HepG2 (cell line): ENCODE measurements around the gene GGNBP2. TPM values are rescaled to one million over a fixed set of nuclear protein-coding genes. Genes with fewer than 3 reads are reported as not detected.

Experiments
- ATAC-seq: fragments of 200-7000 bp; cut with Tn5 transposase; 3 replicates; pipeline ENCODE4 v1.9.1; 2020; ENCODE audit warnings: mild to moderate bottlenecking, moderate library complexity
- BruUV-seq: library from RNA; stranded (reverse); fragments of 400-500 nt; replicated peaks from 2 replicates; lab custom pipeline; 2021; lab: Mats Ljungman, UMichigan
- CTCF ChIA-PET: fragments of 300-600 bp; formaldehyde crosslinking; extraction: SDS; loops from one replicate; lab custom pipeline; 2021; ENCODE audit warnings: low total read pairs, inconsistent platforms, low intra/inter-chr PET ratio; lab: Yijun Ruan, JAX
- POLR2A ChIA-PET: fragments of 350-600 bp; sonication (Branson Sonifier 250); formaldehyde crosslinking; loops from one replicate; lab custom pipeline; 2020; ENCODE audit warnings: antibody characterized with exemption, inconsistent platforms; lab: Yijun Ruan, JAX
- DNase-seq: peaks from one replicate; pipeline ENCODE4 v3.0.0-alpha.2; 2015; ENCODE audit warnings: low spot score
- FAIRE-seq: peaks from 3 replicates; lab custom pipeline; 2011; peaks lifted over from hg19 to GRCh38; lab: Jason Lieb, UNC
- H2AFZ ChIP-seq: one replicate; pipeline ENCODE4 v1.6.1; 2011; ENCODE audit warnings: low read length, inconsistent platforms
- H3K27ac ChIP-seq: fragments of 300-600 bp; 3 replicates; pipeline ENCODE4 v1.8.0; 2011; ENCODE audit warnings: mixed run types, mild to moderate bottlenecking, mixed read lengths, low read length, inconsistent platforms; ENCODE audit not compliant: insufficient read depth; ENCODE audit errors: extremely low read length
- H3K27me3 ChIP-seq, 2 experiments: fragments of 200-600 bp in 1 of 2; 2 replicates in 1 of 2; 3 replicates in 1 of 2; pipeline versions ENCODE4 v1.6.0 to v1.8.0; 2011; ENCODE audit warnings: low read length in 2 of 2, mild to moderate bottlenecking in 2 of 2, moderate library complexity in 2 of 2, inconsistent platforms in 1 of 2; ENCODE audit not compliant: insufficient read depth in 2 of 2, control insufficient read depth in 1 of 2
- H3K36me3 ChIP-seq, 2 experiments: fragments of 200-600 bp in 1 of 2; replicated peaks in 1 of 2; 2 replicates in 1 of 2; 3 replicates in 1 of 2; pipeline versions ENCODE4 v1.5.1 to v1.8.0; 2011; ENCODE audit warnings: low read length in 2 of 2, inconsistent platforms in 1 of 2; ENCODE audit not compliant: insufficient read depth in 2 of 2, control insufficient read depth in 1 of 2
- H3K4me1 ChIP-seq: 2 replicates; pipeline ENCODE4 v1.5.1; 2012; ENCODE audit warnings: low read length, inconsistent platforms; ENCODE audit not compliant: insufficient read depth
- H3K4me2 ChIP-seq: 2 replicates; pipeline ENCODE4 v1.6.0; 2011; ENCODE audit warnings: low read depth, low read length, inconsistent platforms
- H3K4me3 ChIP-seq, 3 experiments: fragments of 200-600 bp in 1 of 3; sonication (generic), shearing (Covaris generic) in 1 of 3; replicated peaks in 1 of 3; 2 replicates each; pipeline ENCODE4 v1.5.1; 2011 to 2016; ENCODE audit warnings: low read length in 3 of 3, inconsistent platforms in 2 of 3, low read depth in 2 of 3, mild to moderate bottlenecking in 2 of 3, control low read depth in 1 of 3, mixed read lengths in 1 of 3; ENCODE audit not compliant: insufficient read depth in 1 of 3
- H3K79me2 ChIP-seq: one replicate; pipeline ENCODE4 v1.6.1; 2011; ENCODE audit warnings: low read length, inconsistent platforms; ENCODE audit not compliant: insufficient read depth
- H3K9ac ChIP-seq: 2 replicates; pipeline ENCODE4 v1.6.0; 2011; ENCODE audit warnings: mild to moderate bottlenecking, low read depth, low read length, inconsistent platforms; ENCODE audit not compliant: insufficient read depth
- H3K9me3 ChIP-seq: 2 replicates; pipeline ENCODE4 v1.5.1; 2012; ENCODE audit warnings: mild to moderate bottlenecking, low read length
- H4K20me1 ChIP-seq: 2 replicates; pipeline ENCODE4 v1.6.0; 2011; ENCODE audit warnings: inconsistent platforms, mild to moderate bottlenecking, low read length, moderate library complexity; ENCODE audit not compliant: insufficient read depth
- AGO2 ChIP-seq: fragments of 200-400 bp; formaldehyde crosslinking; optimal IDR thresholded peaks from 2 replicates; pipeline ENCODE3; 2017; ENCODE audit warnings: mild to moderate bottlenecking, low read depth, low read length, moderate library complexity
- SYNCRIP ChIP-seq: fragments of 200-400 bp; formaldehyde crosslinking; IDR thresholded peaks from 2 replicates; pipeline ENCODE4 v1.6.1; 2018; ENCODE audit warnings: mild to moderate bottlenecking, low read depth, low read length; ENCODE audit not compliant: insufficient read depth
- ZNF256 ChIP-seq: sonication (generic); formaldehyde crosslinking; conservative IDR thresholded peaks from 2 replicates; pipeline ENCODE4 v1.4.0; 2020; ENCODE audit warnings: missing genetic modification reagents
- WGBS: methylation state at CpG from one replicate; pipeline ENCODE4 v1.1.6; 2017; ENCODE audit warnings: low lambda C conversion rate; 5-methylcytosine and 5-hydroxymethylcytosine counted together
- in situ Hi-C: cut with HindIII; loops from 2 replicates; pipeline ENCODE4 v1.10.0; 2017; ENCODE audit warnings: low pct_unique_long_range_greater_than_20kb; ENCODE audit not compliant: extremely low pct_ligation_motif_present
- intact Hi-C: fragments of 100-400 bp; cut with micrococcal nuclease; formaldehyde crosslinking; loops from one replicate; pipeline ENCODE4 v1.10.0; 2022; ENCODE audit not compliant: unreplicated experiment
- polyA plus RNA-seq, 8 experiments: library from polyadenylated mRNA; depleted of rRNA in 3 of 8; stranded (reverse) in 7 of 8; unstranded in 1 of 8; fragments of >200 nt; fragmentation: Illumina TruSeq in 4 of 8; extraction: Trizol in 4 of 8; gene quantifications; 2 replicates each; pipeline versions ENCODE4 v1.2.1 to v1.2.3, GENCODE V29; 2011 to 2016; ENCODE audit warnings: low read depth in 4 of 8, missing spikeins in 1 of 8, mixed read lengths in 1 of 8; ENCODE audit not compliant: insufficient read depth in 1 of 8
- total RNA-seq, 5 experiments: library from RNA; depleted of rRNA; stranded (reverse); fragments of >200 nt; fragmentation: Illumina TruSeq; extraction: Trizol; gene quantifications; 2 replicates each; pipeline ENCODE4 v1.2.3, GENCODE V29; 2016; ENCODE audit warnings: low read depth in 1 of 5
- TF ChIP-seq, protein P1 (sequence below): sonication (generic); formaldehyde crosslinking; IDR thresholded peaks from 2 replicates; pipeline ENCODE4 v1.5.1; 2020; ENCODE audit warnings: mild to moderate bottlenecking, missing genetic modification reagents, moderate library complexity
- TF ChIP-seq, protein P2 (sequence below): sonication (generic); formaldehyde crosslinking; IDR thresholded peaks from 2 replicates; pipeline ENCODE4 v1.9.0; 2022; ENCODE audit warnings: low read depth, missing genetic modification reagents

The GGNBP2 gene
- total and polyA plus RNA-seq, 2 of the 13 experiments (the other 11 are each of a cell fraction or from before 2014, with no cell fraction given) = 53.3 to 84.2 TPM

DNA sequence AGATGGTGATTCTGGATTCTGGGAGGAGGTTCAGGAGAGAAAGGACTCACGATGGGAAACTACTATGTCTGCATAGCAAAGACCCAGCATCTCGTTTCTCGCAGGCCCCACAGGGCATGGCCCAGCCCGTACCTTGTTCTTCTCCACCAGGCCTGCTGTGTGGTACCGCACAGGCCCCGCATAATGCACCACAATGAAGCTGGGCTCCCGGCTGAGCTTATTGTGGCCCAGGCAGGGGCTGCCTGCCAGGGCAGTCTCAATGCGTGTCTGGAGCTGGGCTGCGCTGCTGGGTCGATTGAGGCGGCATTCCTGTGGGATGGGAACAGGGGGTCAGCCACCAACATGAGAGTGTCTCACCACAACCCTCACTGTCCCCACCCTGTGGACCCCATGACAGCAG is 37.9 kb upstream of the GGNBP2 start:
- in situ Hi-C loops = no loop called here
- no peak overlapping the region for H2AFZ ChIP-seq
- POLR2A ChIA-PET = no interaction called here
- no TSS peak for BruUV-seq
- peaks cover 26 to 44% of the 10 kb centered on the region in 2 experiments for H3K36me3 ChIP-seq
- DNase-seq = no peak
- no peaks in the 10 kb centered on the region for H4K20me1 ChIP-seq
- H3K27ac ChIP-seq = no peak overlapping the region
- no peak overlapping the region for H3K4me3 ChIP-seq
- H3K9me3 ChIP-seq = no peaks in the 10 kb centered on the region
- ATAC-seq = peak; percentile 7; the same call in 2 of the 3 replicates
- H3K27me3 ChIP-seq = no peaks in the 10 kb centered on the region
- no peaks in the 10 kb centered on the region for H3K79me2 ChIP-seq
- no peak for TF ChIP-seq SYNCRIP
- TF ChIP-seq, protein P1, sequence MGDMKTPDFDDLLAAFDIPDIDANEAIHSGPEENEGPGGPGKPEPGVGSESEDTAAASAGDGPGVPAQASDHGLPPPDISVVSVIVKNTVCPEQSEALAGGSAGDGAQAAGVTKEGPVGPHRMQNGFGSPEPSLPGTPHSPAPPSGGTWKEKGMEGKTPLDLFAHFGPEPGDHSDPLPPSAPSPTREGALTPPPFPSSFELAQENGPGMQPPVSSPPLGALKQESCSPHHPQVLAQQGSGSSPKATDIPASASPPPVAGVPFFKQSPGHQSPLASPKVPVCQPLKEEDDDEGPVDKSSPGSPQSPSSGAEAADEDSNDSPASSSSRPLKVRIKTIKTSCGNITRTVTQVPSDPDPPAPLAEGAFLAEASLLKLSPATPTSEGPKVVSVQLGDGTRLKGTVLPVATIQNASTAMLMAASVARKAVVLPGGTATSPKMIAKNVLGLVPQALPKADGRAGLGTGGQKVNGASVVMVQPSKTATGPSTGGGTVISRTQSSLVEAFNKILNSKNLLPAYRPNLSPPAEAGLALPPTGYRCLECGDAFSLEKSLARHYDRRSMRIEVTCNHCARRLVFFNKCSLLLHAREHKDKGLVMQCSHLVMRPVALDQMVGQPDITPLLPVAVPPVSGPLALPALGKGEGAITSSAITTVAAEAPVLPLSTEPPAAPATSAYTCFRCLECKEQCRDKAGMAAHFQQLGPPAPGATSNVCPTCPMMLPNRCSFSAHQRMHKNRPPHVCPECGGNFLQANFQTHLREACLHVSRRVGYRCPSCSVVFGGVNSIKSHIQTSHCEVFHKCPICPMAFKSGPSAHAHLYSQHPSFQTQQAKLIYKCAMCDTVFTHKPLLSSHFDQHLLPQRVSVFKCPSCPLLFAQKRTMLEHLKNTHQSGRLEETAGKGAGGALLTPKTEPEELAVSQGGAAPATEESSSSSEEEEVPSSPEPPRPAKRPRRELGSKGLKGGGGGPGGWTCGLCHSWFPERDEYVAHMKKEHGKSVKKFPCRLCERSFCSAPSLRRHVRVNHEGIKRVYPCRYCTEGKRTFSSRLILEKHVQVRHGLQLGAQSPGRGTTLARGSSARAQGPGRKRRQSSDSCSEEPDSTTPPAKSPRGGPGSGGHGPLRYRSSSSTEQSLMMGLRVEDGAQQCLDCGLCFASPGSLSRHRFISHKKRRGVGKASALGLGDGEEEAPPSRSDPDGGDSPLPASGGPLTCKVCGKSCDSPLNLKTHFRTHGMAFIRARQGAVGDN = 0 out of 2 replicates have a peak, but pooled peaks have one; percentile 2
- peak; percentile 41 for TF ChIP-seq AGO2
- TF ChIP-seq, all 625 proteins: peak for 2
- Histone ChIP-seq H3K4me1 (peaks cover 18% of the 10 kb centered on the region), H3K9ac (no peak overlapping the region), H3K4me2 (no peak overlapping the region)
- no peak for FAIRE-seq
- WGBS = 97% methylated on average over 4 of the region's 11 CpGs
- CTCF ChIA-PET = no interaction called here
- intact Hi-C loops = no loop called here

DNA sequence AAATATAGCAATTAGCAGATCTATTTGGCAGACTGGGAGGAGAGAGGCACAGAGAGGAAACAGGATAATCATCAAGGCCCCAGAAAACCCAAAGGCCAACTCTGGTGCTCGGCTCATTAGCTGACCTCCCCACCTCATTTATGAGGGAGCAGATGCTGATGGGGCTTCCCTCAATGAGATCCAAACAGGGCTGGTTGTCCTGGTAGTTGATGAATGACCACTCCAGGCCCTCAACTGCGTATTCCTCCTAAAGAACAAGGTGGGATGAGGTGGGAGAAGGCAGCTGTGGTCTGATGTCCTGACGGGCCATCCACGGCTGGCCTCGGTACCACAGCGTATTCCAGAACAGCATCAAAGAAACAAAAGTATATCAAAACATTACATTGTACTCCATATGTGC is 37.5 kb upstream of the GGNBP2 start:
- ChIA-PET POLR2A (no interaction called here), CTCF (no interaction called here)
- Histone ChIP-seq H2AFZ (no peak overlapping the region), H3K4me3 (no peak overlapping the region), H3K27me3 (no peaks in the 10 kb centered on the region), H3K36me3 (peaks cover 26 to 44% of the 10 kb centered on the region in 2 experiments), H4K20me1 (no peaks in the 10 kb centered on the region), H3K9ac (no peak overlapping the region), H3K27ac (no peak overlapping the region), H3K79me2 (no peaks in the 10 kb centered on the region), H3K9me3 (no peaks in the 10 kb centered on the region), H3K4me2 (no peak overlapping the region)
- 98% methylated on average over 6 of the region's 6 CpGs for WGBS
- FAIRE-seq = no peak
- no peak for ATAC-seq
- in situ Hi-C loops = no loop called here
- no TSS peak for BruUV-seq
- intact Hi-C loops = no loop called here
- no peak for TF ChIP-seq ZNF256 (CRISPR knock-in tag)
- TF ChIP-seq, protein P2, sequence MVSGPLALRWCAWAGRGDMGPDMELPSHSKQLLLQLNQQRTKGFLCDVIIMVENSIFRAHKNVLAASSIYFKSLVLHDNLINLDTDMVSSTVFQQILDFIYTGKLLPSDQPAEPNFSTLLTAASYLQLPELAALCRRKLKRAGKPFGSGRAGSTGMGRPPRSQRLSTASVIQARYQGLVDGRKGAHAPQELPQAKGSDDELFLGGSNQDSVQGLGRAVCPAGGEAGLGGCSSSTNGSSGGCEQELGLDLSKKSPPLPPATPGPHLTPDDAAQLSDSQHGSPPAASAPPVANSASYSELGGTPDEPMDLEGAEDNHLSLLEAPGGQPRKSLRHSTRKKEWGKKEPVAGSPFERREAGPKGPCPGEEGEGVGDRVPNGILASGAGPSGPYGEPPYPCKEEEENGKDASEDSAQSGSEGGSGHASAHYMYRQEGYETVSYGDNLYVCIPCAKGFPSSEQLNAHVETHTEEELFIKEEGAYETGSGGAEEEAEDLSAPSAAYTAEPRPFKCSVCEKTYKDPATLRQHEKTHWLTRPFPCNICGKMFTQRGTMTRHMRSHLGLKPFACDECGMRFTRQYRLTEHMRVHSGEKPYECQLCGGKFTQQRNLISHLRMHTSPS (CRISPR knock-in tag) = no peak
- TF ChIP-seq, all 625 proteins: peak for 0
- no peak for DNase-seq
- peaks cover 18% of the 10 kb centered on the region for H3K4me1 ChIP-seq
